DMS53 (cell line): ENCODE data around the gene RNH1.

ENCODE experiments used
- DNase-seq: peaks from one replicate; lab custom pipeline; 2025; lab: John Stamatoyannopoulos, UW

Gene RNH1

GRCh38 chr11:499201-500076 is 7.6 kb downstream of the RNH1 start:
- no peak for DNase-seq

GRCh38 chr11:498297-499181 is 8.5 kb downstream of the RNH1 start:
- DNase-seq: no peak

GRCh38 chr11:497565-498296 is 9.3 kb downstream of the RNH1 start:
- DNase-seq: peak; percentile 49

- peak; percentile 68 for DNase-seq
Observed at GRCh38 chr11:496834-497564, 10.0 kb downstream of the RNH1 start.

GRCh38 chr11:495537-495931 is 11.5 kb downstream of the RNH1 start:
- DNase-seq: peak; percentile 53

- DNase-seq: peak; percentile 98
Observed at GRCh38 chr11:494761-495536, 12.1 kb downstream of the RNH1 start.

- DNase-seq: peak; percentile 95
Observed at GRCh38 chr11:492427-493226, 14.4 kb downstream of the RNH1 start.

GRCh38 chr11:491358-491757 is 15.7 kb downstream of the RNH1 start:
- DNase-seq: no peak

GRCh38 chr11:490930-491260 is 16.1 kb downstream of the RNH1 start:
- DNase-seq: no peak

- DNase-seq: no peak
Observed at GRCh38 chr11:490186-490929, 16.7 kb downstream of the RNH1 start.

GRCh38 chr11:489610-490185 is 17.3 kb downstream of the RNH1 start:
- DNase-seq: no peak

GRCh38 chr11:488992-489391 is 18.1 kb downstream of the RNH1 start:
- peak; percentile 34 for DNase-seq

- no peak for DNase-seq
Observed at GRCh38 chr11:488579-488978, 18.5 kb downstream of the RNH1 start.

GRCh38 chr11:488062-488461 is 19.0 kb downstream of the RNH1 start:
- DNase-seq: no peak

- no peak for DNase-seq
Observed at GRCh38 chr11:487571-488021, 19.4 kb downstream of the RNH1 start.

GRCh38 chr11:486189-486588 is 20.9 kb downstream of the RNH1 start:
- no peak for DNase-seq

- no peak for DNase-seq
Observed at GRCh38 chr11:484616-485015, 22.4 kb downstream of the RNH1 start.

- no peak for DNase-seq
Observed at GRCh38 chr11:479311-479710, 27.7 kb downstream of the RNH1 start.
